Measurements from ENCODE around the gene SH3GLB2. TPM values are rescaled to one million over a fixed set of nuclear protein-coding genes. Genes with fewer than 3 reads are reported as not detected.

SH3GLB2 gene
- total RNA-seq, 1 experiment from 2014 or later: 184 TPM

Other genes starting within 250 kb of the SH3GLB2 start
- 38.2 and 41.9 TPM in 2 replicates for gene TBC1D13, start 241.1 kb downstream of the SH3GLB2 start, total RNA-seq (2021)
- 28.6 and 47.9 TPM in 2 replicates for gene ENDOG, start 209.8 kb downstream of the SH3GLB2 start, total RNA-seq (2021)
- 59.6 and 75.5 TPM in 2 replicates for gene SPOUT1, start 198.5 kb downstream of the SH3GLB2 start, total RNA-seq (2021)
- 26.1 and 27.6 TPM in 2 replicates for gene KYAT1, start 146.4 kb downstream of the SH3GLB2 start, total RNA-seq (2021)
- gene LRRC8A, start 146.2 kb downstream of the SH3GLB2 start, total RNA-seq (2021): 90.3 and 95.7 TPM in 2 replicates
- gene PHYHD1, start 107.3 kb downstream of the SH3GLB2 start, total RNA-seq (2021): 4.2 and 6.3 TPM in 2 replicates
- 18.0 and 19.0 TPM in 2 replicates for gene DOLK, start 80.7 kb downstream of the SH3GLB2 start, total RNA-seq (2021)
- 59.7 and 90.0 TPM in 2 replicates for gene NUP188, start 80.6 kb downstream of the SH3GLB2 start, total RNA-seq (2021)
- gene MIGA2, start 8.3 kb upstream of the SH3GLB2 start, total RNA-seq (2021): 40.7 and 48.2 TPM in 2 replicates
- gene DOLPP1, start 52.8 kb upstream of the SH3GLB2 start, total RNA-seq (2021): 21.5 and 24.4 TPM in 2 replicates
- 40.3 and 60.0 TPM in 2 replicates for gene CRAT, start 82.5 kb upstream of the SH3GLB2 start, total RNA-seq (2021)
- gene PTPA, start 83.1 kb upstream of the SH3GLB2 start, total RNA-seq (2021): 182 and 197 TPM in 2 replicates
- gene IER5L, start 149.9 kb upstream of the SH3GLB2 start, total RNA-seq (2021): 35.5 and 37.3 TPM in 2 replicates

Data from PC-9 (cell line).